GM19025 (cell line): ENCODE data around the gene FILIP1L.
A peak's percentile ranks its signal among the peaks of the same experiment; 100 is the strongest.

Experiments
- ATAC-seq: cut with Tn5 transposase; IDR thresholded peaks from one replicate; pipeline ENCODE4 v1.9.1; 2021; ENCODE audit warnings: mild to moderate bottlenecking, low read depth, moderate library complexity; ENCODE audit not compliant: unreplicated experiment

FILIP1L gene

DNA sequence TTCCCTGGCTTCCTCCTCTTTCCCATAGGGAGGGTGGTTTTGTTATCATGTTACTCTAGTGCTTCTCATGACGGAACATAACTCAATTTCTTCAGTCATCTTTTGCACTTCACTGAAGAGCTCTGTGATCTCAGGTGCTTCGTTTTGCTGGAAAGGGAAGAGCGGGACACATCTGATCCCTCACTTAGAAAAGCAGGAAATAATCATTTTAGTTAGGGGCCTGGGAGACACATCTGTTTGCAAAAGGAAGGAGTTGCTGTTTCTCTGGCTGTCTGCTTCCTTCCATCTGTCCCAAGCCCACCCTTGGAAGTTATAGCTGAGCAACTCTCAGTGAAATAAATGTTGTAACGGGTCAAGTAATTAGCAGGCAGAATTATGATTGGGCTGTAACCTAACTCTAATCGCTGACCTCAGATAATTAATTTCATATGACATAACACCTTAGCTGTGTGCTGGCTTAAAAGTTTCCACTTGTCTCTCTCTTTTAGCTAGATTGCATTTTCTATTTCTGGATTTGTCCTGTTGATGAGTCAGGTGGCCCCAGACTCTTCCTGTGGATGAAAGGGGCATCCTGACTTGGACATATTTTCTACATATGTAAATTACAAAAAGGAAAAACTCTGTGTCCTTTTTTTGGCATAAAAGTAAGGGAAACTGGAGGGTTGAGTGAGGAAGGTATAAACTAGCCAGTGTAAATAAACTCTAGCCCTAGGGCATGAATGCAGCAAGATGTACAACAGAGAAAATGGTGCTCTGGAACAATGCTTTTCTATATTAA lies 11.0 kb upstream of the FILIP1L start:
- no peak for ATAC-seq

DNA sequence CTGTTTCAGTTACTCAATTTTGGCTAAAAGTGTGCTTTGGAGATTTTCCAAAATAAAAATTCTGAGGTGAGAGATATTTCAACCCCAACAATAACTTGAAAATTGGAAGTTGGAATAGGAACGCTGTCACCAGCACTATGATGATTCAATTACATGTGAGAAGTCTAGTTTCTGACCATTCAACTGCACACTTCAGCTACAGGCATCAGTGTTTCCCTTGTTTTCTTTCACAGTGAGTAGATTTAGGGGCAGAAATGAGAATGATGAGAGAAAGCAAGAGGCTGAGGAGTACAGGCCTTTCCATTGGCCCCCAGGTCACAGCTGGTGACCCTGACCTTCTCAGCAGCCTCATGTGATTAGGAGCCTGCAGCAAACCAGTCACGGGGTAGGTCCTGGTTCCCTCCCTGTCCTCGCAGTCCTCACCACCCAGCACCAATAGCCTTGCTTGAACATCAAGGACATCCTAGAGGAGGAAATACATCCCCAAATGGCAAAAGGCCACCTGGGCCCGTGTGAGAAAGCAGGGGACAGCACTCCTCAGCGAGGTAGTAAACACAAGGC lies 10.0 kb upstream of the FILIP1L start:
- no peak for ATAC-seq

DNA sequence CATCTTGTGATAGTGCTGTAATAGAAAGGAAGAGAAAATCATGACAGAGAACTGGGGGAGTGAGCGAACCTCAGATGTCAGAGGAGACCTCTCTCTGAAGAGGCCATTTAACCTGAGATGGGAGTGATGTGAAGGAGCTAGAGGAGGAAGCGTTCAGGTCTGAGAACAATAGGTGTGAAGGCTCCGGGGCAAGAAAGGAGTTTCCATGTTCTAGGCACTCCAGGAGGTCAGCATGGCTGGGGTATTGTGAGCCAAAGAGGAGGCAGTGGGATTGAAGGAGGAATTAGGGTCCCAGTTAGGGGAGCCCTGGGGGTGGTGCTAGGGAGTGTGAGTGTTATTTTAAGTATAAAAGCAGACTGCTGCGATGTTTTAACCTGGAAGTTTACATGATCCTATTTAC lies 8.8 kb upstream of the FILIP1L start:
- no peak for ATAC-seq

DNA sequence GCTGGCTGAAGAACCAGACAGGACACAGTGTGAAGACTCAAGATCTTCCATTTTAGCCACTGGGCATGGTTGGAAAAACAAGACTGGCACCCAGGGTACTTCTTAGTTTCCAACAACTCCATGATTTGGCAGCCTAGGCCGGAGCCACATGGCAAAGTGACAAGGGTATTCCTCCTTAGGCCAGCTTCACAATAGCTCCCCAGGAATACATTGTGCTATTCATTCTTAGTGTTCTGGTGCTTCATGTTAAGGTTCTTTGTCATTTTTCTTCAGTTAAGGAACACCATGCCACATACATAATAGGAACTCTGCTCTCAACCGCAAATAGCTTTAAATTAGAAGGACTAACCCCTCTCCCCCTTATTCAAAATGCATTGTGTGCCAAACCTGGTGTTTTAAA lies 8.0 kb upstream of the FILIP1L start:
- no peak for ATAC-seq

DNA sequence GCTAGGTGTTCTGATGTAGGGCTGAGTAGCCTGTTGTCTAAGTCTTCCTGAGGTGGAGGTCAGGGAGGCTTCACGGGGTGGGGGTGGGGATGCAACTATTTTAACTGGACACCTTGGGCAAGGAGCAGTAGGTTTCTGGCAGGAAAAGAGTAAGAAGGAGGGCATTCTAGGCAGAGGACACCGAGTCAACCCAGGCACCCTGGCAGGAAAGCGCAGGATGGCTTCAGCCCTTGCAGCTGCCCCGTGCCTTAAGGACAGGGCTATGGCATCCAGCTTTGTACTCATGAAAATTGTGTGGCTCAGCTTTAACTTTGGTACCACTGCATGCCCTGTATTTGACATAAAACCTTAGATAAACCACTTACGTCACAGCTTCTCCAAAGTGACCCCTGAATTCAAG lies 6.4 kb upstream of the FILIP1L start:
- no peak for ATAC-seq

DNA sequence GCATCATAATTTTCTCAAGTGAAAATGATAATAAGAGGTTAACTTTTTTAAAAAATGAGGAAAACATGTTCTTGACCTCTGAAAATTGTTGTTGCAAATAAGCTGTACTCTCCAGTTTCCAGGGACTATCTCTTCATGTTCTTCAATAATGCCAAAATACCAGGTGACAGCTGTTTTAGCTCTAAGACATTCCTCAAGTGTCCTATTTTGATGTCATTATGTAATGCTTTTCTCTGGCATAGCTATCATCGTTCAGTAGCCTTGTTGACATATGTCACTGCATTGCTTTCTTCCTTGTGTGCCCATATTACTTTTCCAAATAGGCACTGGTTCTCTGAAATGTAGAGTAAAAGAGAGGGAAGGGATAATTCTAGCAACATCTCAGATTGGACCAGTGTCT lies 5.7 kb upstream of the FILIP1L start:
- no peak for ATAC-seq

DNA sequence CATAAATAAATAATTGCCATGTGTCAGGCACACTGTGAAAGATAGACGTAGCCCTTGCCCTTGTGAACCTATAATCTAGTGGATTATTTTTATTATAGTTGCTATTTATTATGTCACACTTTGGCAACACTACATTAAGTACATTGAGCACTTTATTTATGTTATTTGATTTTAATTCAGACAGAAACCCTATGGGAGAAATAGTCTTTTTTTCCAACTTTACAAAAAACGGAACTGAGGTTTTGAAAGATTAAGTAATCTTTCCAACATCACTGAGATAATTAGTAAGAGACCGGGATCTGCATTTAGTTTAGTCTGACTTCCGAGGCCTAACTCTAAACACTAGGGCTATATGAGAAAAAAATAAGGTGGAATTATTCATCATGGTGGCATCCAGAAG lies 2.8 kb upstream of the FILIP1L start:
- no peak for ATAC-seq

DNA sequence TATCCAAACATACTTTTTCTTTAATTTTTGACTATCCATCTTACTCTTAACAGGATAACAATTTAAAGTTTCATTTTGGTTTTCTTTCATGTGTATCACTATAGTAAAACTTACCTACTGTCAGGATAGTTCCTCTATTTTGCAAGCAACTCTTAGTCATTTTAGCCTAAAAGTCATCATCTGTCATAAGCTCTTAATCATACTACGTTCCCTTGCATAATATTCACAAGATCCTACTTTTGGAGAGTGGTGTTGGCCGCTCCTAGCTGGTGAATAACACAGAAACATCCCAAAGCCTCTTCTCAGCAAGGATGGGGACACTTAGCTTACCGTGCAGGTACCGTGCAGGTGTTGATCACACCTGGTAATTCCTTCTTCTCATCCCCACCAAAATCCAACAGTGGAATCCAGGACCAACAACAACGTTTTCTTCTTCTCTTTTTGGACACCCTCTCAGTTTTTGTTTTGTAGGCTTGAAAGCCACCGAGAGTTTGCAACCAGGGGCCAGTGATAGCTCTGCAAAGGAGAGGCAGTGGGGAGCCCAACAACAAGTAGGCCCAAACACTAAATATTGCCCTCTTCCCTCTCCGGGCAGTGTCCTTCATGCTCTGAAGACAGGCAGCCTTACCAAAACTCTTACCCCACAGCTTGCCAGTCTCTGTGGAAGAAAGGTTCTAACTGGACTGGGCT lies 433 bp downstream of the FILIP1L start:
- ATAC-seq, result no peak

DNA sequence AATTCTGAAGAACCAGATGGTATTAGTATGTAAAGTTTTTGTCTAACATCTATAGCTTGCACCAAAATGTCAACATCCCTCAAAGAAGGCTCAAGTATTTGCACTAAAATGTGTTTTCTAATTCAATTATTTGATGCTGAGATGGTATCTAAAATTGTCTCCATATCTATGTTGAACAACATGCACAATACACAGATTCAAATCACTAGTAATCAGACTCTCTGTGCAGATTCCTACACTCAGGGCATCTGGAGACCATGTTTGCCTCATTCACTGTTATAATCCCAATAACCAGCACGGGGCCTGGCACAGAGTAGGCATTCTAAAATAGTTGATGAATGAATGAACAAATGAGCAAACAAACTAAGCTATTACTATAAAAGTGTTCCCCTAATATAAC lies 2.6 kb downstream of the FILIP1L start:
- ATAC-seq, result no peak

DNA sequence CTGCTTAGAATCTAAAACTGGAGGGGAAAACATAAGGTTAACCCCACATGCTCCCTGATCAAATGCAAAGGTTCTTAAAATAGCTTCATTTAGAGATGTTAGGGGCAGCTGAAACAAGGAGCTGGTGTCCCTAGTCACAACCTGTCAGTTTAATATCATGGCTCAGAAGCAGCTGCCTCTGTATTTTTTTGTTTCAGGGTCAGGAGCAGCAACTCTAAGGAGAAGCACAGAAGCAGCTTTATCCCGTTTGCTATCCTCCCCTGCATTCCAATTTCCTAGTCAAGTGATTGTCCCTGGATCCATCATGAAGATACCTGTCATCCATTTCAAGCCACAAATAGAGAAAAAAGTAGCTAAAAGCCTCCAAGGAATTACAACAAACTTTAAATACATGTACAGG lies 4.1 kb downstream of the FILIP1L start:
- no peak for ATAC-seq

DNA sequence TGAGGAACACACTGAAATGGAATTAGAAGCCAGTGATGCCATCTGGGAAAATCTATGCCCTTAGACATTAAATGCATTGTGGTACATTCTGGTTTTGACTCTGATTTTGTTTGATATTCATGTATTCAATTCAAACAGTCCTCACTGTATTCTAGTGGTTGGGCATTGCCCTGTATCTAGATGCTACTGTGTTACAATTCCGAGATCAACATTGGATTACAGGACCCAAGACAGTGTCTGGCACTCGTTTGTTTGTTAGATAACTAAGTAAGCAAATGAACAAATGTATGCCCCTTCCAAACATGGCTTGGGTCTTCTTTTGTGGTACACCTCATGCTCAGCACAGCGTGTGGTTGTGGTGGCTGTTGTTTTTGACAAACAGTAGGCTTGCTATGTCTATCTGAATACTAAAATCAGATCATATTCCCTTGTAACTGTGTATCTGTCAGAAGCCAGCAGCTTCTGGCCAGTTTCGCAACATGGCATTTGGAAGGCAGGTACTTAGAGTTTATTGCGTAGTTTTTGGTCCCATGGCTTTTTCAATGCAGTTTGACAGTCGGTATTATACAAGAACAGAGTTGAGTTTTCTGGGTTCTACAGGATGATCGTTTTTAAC lies 5.7 kb downstream of the FILIP1L start:
- no peak for ATAC-seq

DNA sequence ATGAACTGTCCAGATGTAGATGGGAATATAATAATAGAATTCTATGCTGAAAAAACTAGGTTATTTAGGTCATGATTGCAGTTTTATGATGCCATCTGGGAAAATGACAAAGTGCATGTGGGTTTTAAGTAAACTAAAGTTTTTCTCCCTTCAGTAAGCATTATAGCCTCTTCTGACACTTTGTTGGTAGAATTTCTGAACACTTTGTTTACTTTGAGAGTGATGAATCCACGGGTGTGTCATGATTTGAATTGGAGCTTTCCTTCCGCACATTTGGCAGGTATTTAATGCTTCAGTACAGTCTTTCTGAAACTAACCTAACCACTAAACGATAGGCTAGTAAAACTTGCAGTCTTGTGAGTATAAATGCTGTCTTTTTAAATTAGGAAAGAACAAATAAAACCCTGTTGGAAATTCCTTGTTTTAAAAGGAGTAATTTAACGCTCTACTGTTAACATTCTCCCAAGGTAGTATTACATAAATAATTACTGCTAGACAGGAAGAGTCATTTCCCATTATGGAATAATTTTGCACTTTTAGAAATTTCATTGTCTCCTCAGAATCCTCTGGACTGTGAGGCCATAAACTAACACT lies 7.0 kb downstream of the FILIP1L start:
- no peak for ATAC-seq

DNA sequence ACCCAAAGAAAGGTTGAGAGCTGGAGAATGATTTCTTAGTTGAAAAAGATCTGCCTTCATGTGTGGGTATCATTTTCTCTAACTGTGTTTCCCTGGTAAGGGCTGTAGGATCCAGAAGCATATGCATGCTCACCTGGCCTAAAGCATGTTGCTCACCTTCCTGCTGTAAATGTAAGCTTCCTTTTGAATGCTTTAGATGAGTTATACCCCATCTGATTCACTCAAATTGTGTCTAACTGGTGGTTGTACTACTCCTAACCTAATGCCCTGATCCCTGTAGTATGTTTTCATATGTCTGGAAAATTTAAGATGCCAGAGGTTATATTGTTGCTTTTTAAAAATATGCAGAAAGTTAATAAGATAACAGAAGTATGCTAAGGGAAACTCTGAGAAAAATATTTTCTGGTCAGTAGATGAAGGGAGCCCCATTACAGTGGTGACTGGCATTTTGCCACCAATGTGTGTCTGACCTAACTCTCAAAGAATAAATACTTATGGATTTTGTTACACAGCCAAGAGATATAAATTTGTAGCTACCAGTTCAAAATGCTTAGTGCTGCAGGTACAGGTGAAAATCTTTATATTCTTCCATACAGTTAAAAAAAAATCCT lies 7.7 kb downstream of the FILIP1L start:
- no peak for ATAC-seq

DNA sequence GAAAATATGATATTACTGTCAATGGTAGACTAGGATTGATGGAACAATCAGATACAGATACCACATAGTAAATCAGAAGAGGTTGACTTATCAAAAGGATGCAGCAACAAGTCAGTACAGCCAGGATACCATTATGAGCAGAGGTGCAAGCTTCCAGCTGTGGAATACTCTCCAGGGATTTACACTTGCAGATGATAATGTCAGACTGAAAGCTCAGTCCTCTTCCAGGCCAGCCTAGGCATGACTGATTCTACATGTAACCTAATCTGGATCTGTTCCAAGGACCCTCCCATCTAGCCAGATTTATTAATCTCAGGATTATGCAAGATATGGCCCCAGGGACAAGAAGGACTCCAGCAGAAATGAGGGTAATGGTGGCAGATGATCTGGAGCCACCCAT lies 8.2 kb downstream of the FILIP1L start:
- no peak for ATAC-seq

DNA sequence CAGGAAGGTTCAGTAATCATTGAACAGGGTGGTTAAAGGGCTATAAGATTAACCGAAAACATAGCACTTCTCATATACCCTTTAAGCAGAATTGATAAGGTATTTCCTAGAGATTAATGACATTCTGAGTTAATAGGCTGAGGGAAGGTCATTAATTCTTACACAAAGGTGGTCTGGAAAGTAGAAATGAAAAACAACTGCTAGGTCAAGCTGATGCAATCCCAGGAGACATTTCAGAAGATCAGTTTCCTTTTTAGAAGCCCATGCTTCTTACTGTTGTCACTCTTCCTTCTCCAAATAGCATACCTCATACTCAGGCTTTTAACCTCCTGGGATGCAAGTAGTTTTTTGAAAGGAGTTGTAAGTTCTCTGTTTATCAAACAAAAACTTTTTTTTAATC lies 8.8 kb downstream of the FILIP1L start:
- peak; percentile 39 for ATAC-seq

DNA sequence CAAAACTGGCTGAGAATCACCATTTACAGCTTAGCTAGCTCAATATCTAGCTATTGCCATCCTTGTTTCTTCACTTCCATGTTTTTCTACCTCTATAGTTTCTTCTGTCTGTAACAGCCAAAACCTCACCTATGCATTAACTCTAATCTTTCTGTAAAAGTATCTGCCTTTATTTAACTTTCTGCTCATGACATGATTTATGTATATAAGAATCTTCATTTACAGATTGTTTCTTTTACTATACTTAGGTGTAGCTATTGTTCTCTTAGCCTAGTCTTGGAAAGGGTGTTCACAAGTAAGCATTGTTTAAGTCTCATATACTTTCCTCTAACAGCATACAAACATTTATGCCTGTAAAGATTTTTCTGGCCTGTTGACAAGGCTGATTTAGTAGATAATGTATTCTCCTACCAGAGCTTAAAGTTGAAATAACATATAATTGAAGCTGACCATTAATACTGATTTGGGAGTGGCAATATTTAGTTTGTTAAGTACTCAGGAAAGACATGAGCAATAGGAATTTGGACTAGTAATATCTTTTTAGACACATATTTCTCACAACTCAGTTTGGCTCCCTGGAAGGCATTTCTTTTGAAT lies 9.4 kb downstream of the FILIP1L start:
- ATAC-seq, result no peak

DNA sequence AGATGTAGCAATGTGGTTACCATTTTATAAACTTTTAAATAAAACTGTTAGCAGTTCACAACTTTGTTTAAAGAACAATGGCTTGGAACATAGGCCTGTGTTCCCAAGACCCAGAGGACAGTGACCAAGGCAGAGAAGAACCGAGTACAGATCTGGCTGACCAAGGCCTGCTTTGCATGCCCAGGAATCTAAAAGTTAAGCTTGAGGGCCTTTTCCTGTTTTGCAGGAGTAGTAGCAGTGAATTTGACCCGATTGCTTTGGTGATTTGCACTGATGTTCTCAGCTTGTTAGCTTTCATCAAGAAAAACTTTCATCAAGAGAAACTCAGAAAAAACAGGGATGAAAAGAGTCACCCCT lies 9.9 kb downstream of the FILIP1L start:
- peak; percentile 30 for ATAC-seq

DNA sequence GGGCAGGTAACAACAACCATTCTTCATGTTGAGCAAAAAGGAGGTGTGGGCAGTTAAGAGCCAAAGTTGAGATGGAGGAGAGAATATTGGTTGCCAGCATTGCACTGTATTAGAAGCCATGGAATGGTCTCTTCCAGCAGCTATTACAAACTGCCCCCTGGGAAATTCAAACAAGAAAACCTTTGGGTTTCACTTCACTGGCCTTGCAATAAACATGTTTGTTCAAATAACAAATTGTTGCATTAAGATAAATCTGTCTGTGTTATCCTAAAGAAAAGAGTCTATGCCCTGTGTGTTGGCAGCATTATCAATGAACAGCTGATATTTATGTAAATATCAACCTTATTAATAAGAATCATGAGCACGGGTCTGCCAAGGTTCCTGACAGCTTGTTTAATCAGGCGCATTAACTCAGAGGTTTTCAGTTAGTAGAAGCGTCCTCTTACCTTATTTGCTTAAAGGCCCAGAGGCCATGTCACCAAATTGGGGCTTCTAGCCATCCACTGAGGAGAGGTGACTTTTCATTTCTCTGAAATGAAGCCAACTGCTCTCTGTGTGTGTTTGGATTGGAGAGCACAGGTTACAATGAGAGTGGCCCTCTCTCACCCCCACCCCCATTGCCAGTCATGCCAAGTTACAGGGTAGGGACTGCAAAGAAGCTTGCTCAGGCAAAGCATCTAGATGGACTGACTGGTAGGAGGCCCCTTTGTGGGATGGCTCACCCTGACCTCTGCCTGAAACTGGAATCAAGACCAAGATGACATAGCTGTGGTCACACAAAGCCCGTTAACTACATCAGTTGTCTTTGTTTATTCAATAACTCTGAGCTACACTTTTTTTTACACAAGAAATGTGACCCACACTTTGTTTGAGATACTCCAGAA lies 10.5 kb downstream of the FILIP1L start:
- ATAC-seq, result peak; percentile 82

DNA sequence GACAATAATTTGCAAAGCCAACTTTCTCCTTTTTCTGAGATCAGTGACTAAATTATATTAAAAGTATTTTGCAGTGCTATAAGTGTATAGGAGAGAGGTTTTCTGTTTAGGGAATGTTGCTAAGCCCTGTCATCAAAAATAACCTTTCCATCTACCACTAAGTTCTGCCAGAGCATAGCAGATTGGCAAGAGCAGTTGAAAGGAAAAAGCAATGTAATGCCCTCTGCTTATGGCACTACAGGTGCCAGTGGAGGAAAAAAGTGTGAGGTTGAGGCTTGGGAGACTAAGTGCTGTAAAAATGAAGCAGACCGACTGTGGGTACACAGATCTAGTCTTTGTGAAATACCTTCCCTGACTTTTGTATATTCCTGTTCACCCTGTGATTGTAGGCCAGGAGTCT lies 11.5 kb downstream of the FILIP1L start:
- ATAC-seq, result no peak
